ENCODE data around the gene FAF2. TPM values are rescaled to one million over a fixed set of nuclear protein-coding genes. Genes with fewer than 3 reads are reported as not detected.

The FAF2 gene
- total RNA-seq, 1 experiment from 2014 or later = 44.4 TPM

DNA sequence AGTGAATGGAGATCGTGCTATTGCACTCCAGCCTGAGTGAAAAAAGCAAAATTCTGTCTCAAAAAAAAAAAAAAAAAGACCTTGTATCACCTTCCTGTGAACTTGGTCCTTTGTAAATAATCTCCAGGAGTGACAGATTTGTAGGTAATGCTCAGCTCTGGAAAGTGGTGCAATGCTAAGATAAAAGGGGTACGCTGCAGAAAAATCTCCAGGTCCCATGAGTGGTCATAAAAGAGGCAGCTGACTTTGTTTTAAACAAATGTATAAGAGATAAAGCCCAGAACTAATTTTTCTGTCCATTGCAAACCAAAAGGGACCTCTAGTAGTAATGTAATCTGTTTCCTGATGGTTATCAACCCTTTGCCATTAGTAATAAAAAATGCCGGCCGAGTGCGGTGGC is 55.3 kb downstream of the FAF2 start:
- Histone ChIP-seq H4K8ac (replicated peaks; ENCODE audit: insufficient read length, low read depth, low read length) (no peak overlapping the region), H3K79me2 (ENCODE audit: insufficient read depth, low read length) (no peaks in the 10 kb centered on the region), H2BK20ac (ENCODE audit: low read depth, low read length, poor library complexity, severe bottlenecking) (no peak overlapping the region), H3K4ac (ENCODE audit: low read depth, low read length) (no peak overlapping the region), H2AK5ac (ENCODE audit: insufficient read length, low read length) (no peak overlapping the region), H3K14ac (ENCODE audit: insufficient read depth, low read length) (no peak overlapping the region), H2BK15ac (ENCODE audit: low read depth, low read length) (no peak overlapping the region), H3K56ac (ENCODE audit: insufficient read length, low read depth, low read length) (no peak overlapping the region), H3K4me1 (ENCODE audit: insufficient read depth, low read length) (no peaks in the 10 kb centered on the region), H3K18ac (ENCODE audit: insufficient read length, low read depth, low read length) (no peak overlapping the region), H3K27ac (ENCODE audit: insufficient read length, low read depth, low read length) (no peak overlapping the region), H2AFZ (ENCODE audit: low read length) (no peak overlapping the region), H2BK120ac (ENCODE audit: low read depth, low read length, poor library complexity, severe bottlenecking) (no peak overlapping the region), H3K23me2 (ENCODE audit: insufficient read length, low read depth, low read length, poor library complexity, severe bottlenecking) (peaks cover 2% of the 10 kb centered on the region), H4K20me1 (ENCODE audit: control insufficient read depth, insufficient read depth, insufficient read length) (peaks cover 4% of the 10 kb centered on the region), H3K4me2 (ENCODE audit: insufficient read depth, insufficient read length, low read length) (no peak overlapping the region), H3K23ac (ENCODE audit: insufficient read length, low read depth, low read length) (no peak overlapping the region), H2BK5ac (ENCODE audit: insufficient read length, low read length) (no peak overlapping the region), H2BK12ac (ENCODE audit: insufficient read length, low read depth, low read length) (no peak overlapping the region), H3T11ph (ENCODE audit: low read length) (no peak overlapping the region), H3K27me3 (ENCODE audit: insufficient read depth, low read length) (no peaks in the 10 kb centered on the region), H3K9me3 (ENCODE audit: control insufficient read depth, low read depth, low read length) (no peaks in the 10 kb centered on the region), H4K91ac (ENCODE audit: insufficient read length, low read depth, low read length) (no peak overlapping the region), H3K9ac (ENCODE audit: extremely low read depth, insufficient read length, low read length) (no peak overlapping the region), H4K5ac (ENCODE audit: insufficient read length, low read depth, low read length) (no peak overlapping the region), H3K79me1 (ENCODE audit: insufficient read depth, low read depth, low read length, poor library complexity, severe bottlenecking) (no peaks in the 10 kb centered on the region)
- Mint-ChIP-seq H3K36me3 (ENCODE audit: insufficient read depth in 1 of 3, low read depth in 3 of 3) (peaks cover 40 to 83% (median 80%) of the 10 kb centered on the region in 3 experiments; a peak in 6 of 7 replicates), H3K27me3 (ENCODE audit: low read depth) (no peaks in the 10 kb centered on the region), H3K4me3 (no peak overlapping the region), H3K9me3 (no peaks in the 10 kb centered on the region; a peak in 1 of 5 replicates), H3K4me1 (no peaks in the 10 kb centered on the region), H3K27ac (no peak overlapping the region)
- no CpG with 5 or more reads among the region's 5 CpGs for WGBS (ENCODE audit: extremely low coverage, insufficient read length, low lambda C conversion rate)
- DNase-seq = no peak
- TF ChIP-seq, protein P1, sequence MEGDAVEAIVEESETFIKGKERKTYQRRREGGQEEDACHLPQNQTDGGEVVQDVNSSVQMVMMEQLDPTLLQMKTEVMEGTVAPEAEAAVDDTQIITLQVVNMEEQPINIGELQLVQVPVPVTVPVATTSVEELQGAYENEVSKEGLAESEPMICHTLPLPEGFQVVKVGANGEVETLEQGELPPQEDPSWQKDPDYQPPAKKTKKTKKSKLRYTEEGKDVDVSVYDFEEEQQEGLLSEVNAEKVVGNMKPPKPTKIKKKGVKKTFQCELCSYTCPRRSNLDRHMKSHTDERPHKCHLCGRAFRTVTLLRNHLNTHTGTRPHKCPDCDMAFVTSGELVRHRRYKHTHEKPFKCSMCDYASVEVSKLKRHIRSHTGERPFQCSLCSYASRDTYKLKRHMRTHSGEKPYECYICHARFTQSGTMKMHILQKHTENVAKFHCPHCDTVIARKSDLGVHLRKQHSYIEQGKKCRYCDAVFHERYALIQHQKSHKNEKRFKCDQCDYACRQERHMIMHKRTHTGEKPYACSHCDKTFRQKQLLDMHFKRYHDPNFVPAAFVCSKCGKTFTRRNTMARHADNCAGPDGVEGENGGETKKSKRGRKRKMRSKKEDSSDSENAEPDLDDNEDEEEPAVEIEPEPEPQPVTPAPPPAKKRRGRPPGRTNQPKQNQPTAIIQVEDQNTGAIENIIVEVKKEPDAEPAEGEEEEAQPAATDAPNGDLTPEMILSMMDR (conservative IDR thresholded peaks at IDR 0.05) = no peak

Data from H9 (cell line).